Stomach (tissue), 4 donors: Measurements from ENCODE around the gene RINL.

ENCODE experiments used
- EP300 ChIP-seq: sonication (generic); formaldehyde crosslinking; IDR thresholded peaks from one replicate; pipeline ENCODE4 v1.6.1; 2017; ENCODE audit warnings: antibody characterized with exemption
- POLR2A ChIP-seq, 4 donors: fragments of 450-650 bp; IDR thresholded peaks; one replicate each; pipeline ENCODE4 v1.6.1; 2016; ENCODE audit warnings: antibody characterized with exemption in 4 of 4, control low read depth in 2 of 4, mild to moderate bottlenecking in 1 of 4, moderate library complexity in 1 of 4
- POLR2AphosphoS5 ChIP-seq, 3 donors: sonication (generic); formaldehyde crosslinking; IDR thresholded peaks; one replicate each; pipeline ENCODE4 v1.6.1; 2016; ENCODE audit warnings: antibody characterized with exemption in 3 of 3
- TF ChIP-seq, protein P1 (sequence below), 7 experiments: fragments of 450-650 bp in 4 of 7; fragments of 200-600 bp in 3 of 7; sonication (generic) in 3 of 7; IDR thresholded peaks; one replicate each; pipeline ENCODE4 v1.5.1; 2016 to 2019; ENCODE audit warnings: antibody characterized with exemption in 7 of 7, control low read depth in 2 of 7, mild to moderate bottlenecking in 1 of 7

GRCh38 chr19:38893341-38893771, 15.3 kb upstream of the RINL start:
- TF ChIP-seq POLR2AphosphoS5 (IDR thresholded peaks at IDR 0.05) (no peak), POLR2A (IDR thresholded peaks at IDR 0.05) (no peak), EP300 (no peak)
- TF ChIP-seq, protein P1, sequence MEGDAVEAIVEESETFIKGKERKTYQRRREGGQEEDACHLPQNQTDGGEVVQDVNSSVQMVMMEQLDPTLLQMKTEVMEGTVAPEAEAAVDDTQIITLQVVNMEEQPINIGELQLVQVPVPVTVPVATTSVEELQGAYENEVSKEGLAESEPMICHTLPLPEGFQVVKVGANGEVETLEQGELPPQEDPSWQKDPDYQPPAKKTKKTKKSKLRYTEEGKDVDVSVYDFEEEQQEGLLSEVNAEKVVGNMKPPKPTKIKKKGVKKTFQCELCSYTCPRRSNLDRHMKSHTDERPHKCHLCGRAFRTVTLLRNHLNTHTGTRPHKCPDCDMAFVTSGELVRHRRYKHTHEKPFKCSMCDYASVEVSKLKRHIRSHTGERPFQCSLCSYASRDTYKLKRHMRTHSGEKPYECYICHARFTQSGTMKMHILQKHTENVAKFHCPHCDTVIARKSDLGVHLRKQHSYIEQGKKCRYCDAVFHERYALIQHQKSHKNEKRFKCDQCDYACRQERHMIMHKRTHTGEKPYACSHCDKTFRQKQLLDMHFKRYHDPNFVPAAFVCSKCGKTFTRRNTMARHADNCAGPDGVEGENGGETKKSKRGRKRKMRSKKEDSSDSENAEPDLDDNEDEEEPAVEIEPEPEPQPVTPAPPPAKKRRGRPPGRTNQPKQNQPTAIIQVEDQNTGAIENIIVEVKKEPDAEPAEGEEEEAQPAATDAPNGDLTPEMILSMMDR (IDR thresholded peaks at IDR 0.05): no peak
